Fibroblast of villous mesenchyme (primary cell): ENCODE data around the gene STEAP2. TPM values are rescaled to one million over a fixed set of nuclear protein-coding genes. Genes with fewer than 3 reads are reported as not detected.
A peak's percentile ranks its signal among the peaks of the same experiment; 100 is the strongest.

Experiments
- DNase-seq: peaks from one replicate; pipeline ENCODE4 v3.0.0-alpha.2; 2010; ENCODE audit warnings: low read depth
- H3K4me3 ChIP-seq: 2 replicates; pipeline ENCODE4 v1.5.1; 2011; ENCODE audit warnings: low read depth, mild to moderate bottlenecking, low read length
- CTCF ChIP-seq: IDR thresholded peaks from 2 replicates; pipeline ENCODE4 v1.5.1; 2012; ENCODE audit warnings: low read depth, mild to moderate bottlenecking, low read length; ENCODE audit not compliant: insufficient read depth
- total RNA-seq: library from RNA; depleted of rRNA; stranded (reverse); fragments of >200 nt; gene quantifications from 2 replicates; pipeline ENCODE4 v1.2.3, GENCODE V29; 2012

STEAP2 gene
- total RNA-seq, 1 donor = 8.6 TPM

- TF ChIP-seq CTCF = no peak
- DNase-seq = peak; percentile 48
- no peak overlapping the region for H3K4me3 ChIP-seq
Measured at GRCh38 chr7:90266808-90267207, 55.3 kb downstream of the STEAP2 start.

GRCh38 chr7:90267263-90267858 is 55.8 kb downstream of the STEAP2 start:
- TF ChIP-seq CTCF = no peak
- DNase-seq = no peak
- H3K4me3 ChIP-seq = no peak overlapping the region

- DNase-seq = no peak
- no peak overlapping the region for H3K4me3 ChIP-seq
- TF ChIP-seq CTCF = no peak
Measured at GRCh38 chr7:90269163-90269562, 57.6 kb downstream of the STEAP2 start.

- no peak for TF ChIP-seq CTCF
- DNase-seq = no peak
- no peak overlapping the region for H3K4me3 ChIP-seq
Measured at GRCh38 chr7:90270431-90271178, 59.1 kb downstream of the STEAP2 start.

GRCh38 chr7:90271753-90272152 is 60.2 kb downstream of the STEAP2 start:
- DNase-seq = peak; percentile 53
- no peak overlapping the region for H3K4me3 ChIP-seq
- no peak for TF ChIP-seq CTCF

- no peak overlapping the region for H3K4me3 ChIP-seq
- no peak for TF ChIP-seq CTCF
- no peak for DNase-seq
Measured at GRCh38 chr7:90272242-90272641, 60.7 kb downstream of the STEAP2 start.
